NCI-H128 (cell line): ENCODE data around the gene CKS1B.

Source experiments
- DNase-seq: peaks from one replicate; lab custom pipeline; 2025; ENCODE audit not compliant: unreplicated experiment; lab: John Stamatoyannopoulos, UW

The CKS1B gene

GRCh38 chr1:154945962-154946850, 28.3 kb upstream of the CKS1B start:
- no peak for DNase-seq

- DNase-seq, result no peak
These were observed 26.4 kb upstream of the CKS1B start for GRCh38 chr1:154948079-154948478.

GRCh38 chr1:154951901-154952657, 22.4 kb upstream of the CKS1B start:
- DNase-seq, result no peak

- no peak for DNase-seq
These were observed 21.8 kb upstream of the CKS1B start for GRCh38 chr1:154952664-154953063.

GRCh38 chr1:154953611-154954038, 20.9 kb upstream of the CKS1B start:
- no peak for DNase-seq

GRCh38 chr1:154954541-154954940, 19.9 kb upstream of the CKS1B start:
- DNase-seq, result no peak

GRCh38 chr1:154955039-154955717, 19.3 kb upstream of the CKS1B start:
- peak; percentile 39 for DNase-seq

GRCh38 chr1:154955718-154956543, 18.6 kb upstream of the CKS1B start, which contains the start of gene PBXIP1:
Gene PBXIP1, minus strand, starts transcription at chr1:154956099. Its CDS starts 2,378 bp downstream, at chr1:154953721.
- DNase-seq, result peak; percentile 84

GRCh38 chr1:154956544-154956941, 17.9 kb upstream of the CKS1B start:
- no peak for DNase-seq

- no peak for DNase-seq
These were observed 17.3 kb upstream of the CKS1B start for GRCh38 chr1:154957091-154957657.

- no peak for DNase-seq
These were observed 16.4 kb upstream of the CKS1B start for GRCh38 chr1:154958036-154958435.

GRCh38 chr1:154958681-154959425, 15.6 kb upstream of the CKS1B start:
- no peak for DNase-seq

GRCh38 chr1:154959426-154959780, 15.1 kb upstream of the CKS1B start:
- no peak for DNase-seq

- DNase-seq, result no peak
These were observed 13.9 kb upstream of the CKS1B start for GRCh38 chr1:154960446-154961136.

- DNase-seq, result peak; percentile 53
These were observed 13.0 kb upstream of the CKS1B start, which contains the start of gene PYGO2 for GRCh38 chr1:154961207-154962155. Gene PYGO2, minus strand, starts transcription at chr1:154961782. Its CDS starts 206 bp downstream, at chr1:154961576.

- no peak for DNase-seq
These were observed 12.2 kb upstream of the CKS1B start for GRCh38 chr1:154962156-154962749.

GRCh38 chr1:154962795-154963330, 11.6 kb upstream of the CKS1B start:
- DNase-seq, result no peak
